Measurements from ENCODE around the gene AFG1L.

DNA sequence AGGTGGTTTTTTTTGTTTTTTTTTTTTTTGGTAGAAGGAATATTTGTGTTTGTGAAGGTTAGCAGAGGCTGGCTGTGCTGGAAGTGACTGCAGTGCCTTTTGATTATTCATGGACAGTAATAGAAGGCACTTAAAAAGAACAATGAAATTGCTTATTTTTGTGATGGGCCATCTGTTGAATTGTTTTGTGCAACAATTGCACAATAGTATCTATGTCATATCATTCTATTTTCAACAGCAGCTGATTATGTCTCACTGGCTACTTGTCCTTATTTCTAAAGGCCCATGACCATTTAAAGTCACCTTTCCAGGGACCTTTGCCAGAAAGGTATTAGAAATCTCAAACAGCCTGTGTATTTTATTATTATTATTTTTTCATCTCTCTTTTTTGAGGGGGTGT, 70.6 kb downstream of the AFG1L start:
- TF ChIP-seq, protein P1, sequence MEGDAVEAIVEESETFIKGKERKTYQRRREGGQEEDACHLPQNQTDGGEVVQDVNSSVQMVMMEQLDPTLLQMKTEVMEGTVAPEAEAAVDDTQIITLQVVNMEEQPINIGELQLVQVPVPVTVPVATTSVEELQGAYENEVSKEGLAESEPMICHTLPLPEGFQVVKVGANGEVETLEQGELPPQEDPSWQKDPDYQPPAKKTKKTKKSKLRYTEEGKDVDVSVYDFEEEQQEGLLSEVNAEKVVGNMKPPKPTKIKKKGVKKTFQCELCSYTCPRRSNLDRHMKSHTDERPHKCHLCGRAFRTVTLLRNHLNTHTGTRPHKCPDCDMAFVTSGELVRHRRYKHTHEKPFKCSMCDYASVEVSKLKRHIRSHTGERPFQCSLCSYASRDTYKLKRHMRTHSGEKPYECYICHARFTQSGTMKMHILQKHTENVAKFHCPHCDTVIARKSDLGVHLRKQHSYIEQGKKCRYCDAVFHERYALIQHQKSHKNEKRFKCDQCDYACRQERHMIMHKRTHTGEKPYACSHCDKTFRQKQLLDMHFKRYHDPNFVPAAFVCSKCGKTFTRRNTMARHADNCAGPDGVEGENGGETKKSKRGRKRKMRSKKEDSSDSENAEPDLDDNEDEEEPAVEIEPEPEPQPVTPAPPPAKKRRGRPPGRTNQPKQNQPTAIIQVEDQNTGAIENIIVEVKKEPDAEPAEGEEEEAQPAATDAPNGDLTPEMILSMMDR (IDR thresholded peaks at IDR 0.05 in 2 of 3, conservative IDR thresholded peaks at IDR 0.05 in 1 of 3; ENCODE audit: borderline replicate concordance in 1 of 3, insufficient read depth in 1 of 3, low read depth in 2 of 3, low read length in 2 of 3) = no peak
- TF ChIP-seq JUND (IDR thresholded peaks at IDR 0.05) (no peak), POLR2A (IDR thresholded peaks at IDR 0.05; ENCODE audit: borderline replicate concordance, extremely low read depth, insufficient read depth, insufficient read length) (no peak), REST (IDR thresholded peaks at IDR 0.05; ENCODE audit: low read depth) (no peak), SP1 (IDR thresholded peaks at IDR 0.05; ENCODE audit: low read depth) (no peak), CEBPB (IDR thresholded peaks at IDR 0.05; ENCODE audit: low read depth) (no peak), EZH2 (IDR thresholded peaks at IDR 0.05) (no peak), FOSL1 (IDR thresholded peaks at IDR 0.05; ENCODE audit: low read depth) (no peak), ZNF274 (IDR thresholded peaks at IDR 0.05; ENCODE audit: low read depth, low read length) (no peak), TCF7L2 (IDR thresholded peaks at IDR 0.05; ENCODE audit: borderline replicate concordance, extremely low read depth, insufficient read depth, insufficient read length) (no peak), RAD21 (IDR thresholded peaks at IDR 0.05; ENCODE audit: low read depth) (no peak)
- TF ChIP-seq, protein P2, sequence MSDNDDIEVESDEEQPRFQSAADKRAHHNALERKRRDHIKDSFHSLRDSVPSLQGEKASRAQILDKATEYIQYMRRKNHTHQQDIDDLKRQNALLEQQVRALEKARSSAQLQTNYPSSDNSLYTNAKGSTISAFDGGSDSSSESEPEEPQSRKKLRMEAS (IDR thresholded peaks at IDR 0.05) = no peak
- TF ChIP-seq, protein P3, sequence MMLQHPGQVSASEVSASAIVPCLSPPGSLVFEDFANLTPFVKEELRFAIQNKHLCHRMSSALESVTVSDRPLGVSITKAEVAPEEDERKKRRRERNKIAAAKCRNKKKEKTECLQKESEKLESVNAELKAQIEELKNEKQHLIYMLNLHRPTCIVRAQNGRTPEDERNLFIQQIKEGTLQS (IDR thresholded peaks at IDR 0.05) = no peak

All from HCT116 (cell line).